ENCODE results near the gene BABAM1. TPM values are rescaled to one million over a fixed set of nuclear protein-coding genes. Genes with fewer than 3 reads are reported as not detected.

Gene BABAM1
- total RNA-seq, 1 donor from 2014 or later, result 135 TPM

DNA sequence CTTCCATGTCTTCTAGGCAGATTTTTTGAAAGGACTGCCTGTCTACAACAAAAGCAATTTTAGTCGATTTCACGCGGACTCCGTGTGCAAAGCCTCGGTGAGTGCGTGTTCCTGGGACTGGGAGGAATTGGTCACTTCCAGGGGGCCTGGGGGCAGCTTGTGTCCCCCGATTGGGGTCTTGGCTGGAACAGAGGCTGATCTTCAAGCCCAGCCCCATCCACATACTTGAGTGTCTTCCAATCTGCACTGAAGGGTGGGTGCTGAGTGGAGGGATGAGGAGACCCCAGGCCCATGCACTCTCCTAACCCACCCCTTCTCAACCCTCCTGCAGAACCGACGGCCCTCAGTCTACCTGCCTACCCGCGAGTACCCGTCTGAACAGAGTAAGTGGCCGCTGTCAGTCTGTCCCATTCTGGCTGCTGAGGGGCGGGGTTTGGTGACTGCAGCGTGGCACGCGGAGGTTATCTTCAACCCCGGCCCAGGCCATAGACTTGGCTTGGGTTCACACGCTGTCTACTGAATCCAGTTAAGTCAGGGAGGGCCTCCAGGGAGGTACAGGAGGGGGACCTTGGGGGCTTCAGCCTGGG is 46.9 kb downstream of the BABAM1 start:
- TF ChIP-seq, protein P1, sequence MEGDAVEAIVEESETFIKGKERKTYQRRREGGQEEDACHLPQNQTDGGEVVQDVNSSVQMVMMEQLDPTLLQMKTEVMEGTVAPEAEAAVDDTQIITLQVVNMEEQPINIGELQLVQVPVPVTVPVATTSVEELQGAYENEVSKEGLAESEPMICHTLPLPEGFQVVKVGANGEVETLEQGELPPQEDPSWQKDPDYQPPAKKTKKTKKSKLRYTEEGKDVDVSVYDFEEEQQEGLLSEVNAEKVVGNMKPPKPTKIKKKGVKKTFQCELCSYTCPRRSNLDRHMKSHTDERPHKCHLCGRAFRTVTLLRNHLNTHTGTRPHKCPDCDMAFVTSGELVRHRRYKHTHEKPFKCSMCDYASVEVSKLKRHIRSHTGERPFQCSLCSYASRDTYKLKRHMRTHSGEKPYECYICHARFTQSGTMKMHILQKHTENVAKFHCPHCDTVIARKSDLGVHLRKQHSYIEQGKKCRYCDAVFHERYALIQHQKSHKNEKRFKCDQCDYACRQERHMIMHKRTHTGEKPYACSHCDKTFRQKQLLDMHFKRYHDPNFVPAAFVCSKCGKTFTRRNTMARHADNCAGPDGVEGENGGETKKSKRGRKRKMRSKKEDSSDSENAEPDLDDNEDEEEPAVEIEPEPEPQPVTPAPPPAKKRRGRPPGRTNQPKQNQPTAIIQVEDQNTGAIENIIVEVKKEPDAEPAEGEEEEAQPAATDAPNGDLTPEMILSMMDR (IDR thresholded peaks at IDR 0.05), result no peak
- intact Hi-C loops (cut with micrococcal nuclease), result no loop called here
- H3K4me1 Mint-ChIP-seq, result peaks cover 20% of the 10 kb centered on the region
- no peak for ATAC-seq (ENCODE audit: low read depth)
- DNase-seq, result no peak
- H3K4me3 Mint-ChIP-seq, result no peak overlapping the region
- no peak overlapping the region for H3K27ac Mint-ChIP-seq
- POLR2A ChIA-PET, result no interaction called here
- no peaks in the 10 kb centered on the region for H3K27me3 Mint-ChIP-seq
- peaks cover 41% of the 10 kb centered on the region for H3K36me3 Mint-ChIP-seq (ENCODE audit: low read depth)
- CTCF ChIA-PET, result no interaction called here
- H3K9me3 Mint-ChIP-seq, result no peaks in the 10 kb centered on the region

DNA sequence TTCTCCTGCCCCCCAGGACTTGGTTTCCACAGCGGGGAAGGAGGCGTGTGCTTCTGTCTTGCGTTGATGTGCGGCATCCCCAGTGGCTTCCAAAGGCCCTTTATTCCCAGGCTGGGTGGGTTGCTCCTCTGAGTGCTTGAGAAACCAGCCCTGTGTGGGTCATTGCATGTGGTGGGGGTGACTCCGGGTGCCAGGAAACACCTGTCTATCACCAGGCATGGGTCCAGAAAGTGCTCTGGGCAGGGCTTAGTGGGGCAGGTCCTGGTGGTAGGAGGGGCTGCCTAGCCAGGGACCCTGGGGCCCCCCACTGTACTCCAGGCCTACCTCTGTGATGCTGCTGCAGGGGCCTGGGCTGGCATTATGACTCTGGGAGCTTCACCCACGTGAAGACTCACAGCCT is 51.7 kb downstream of the BABAM1 start:
- H3K36me3 Mint-ChIP-seq (ENCODE audit: low read depth), result peaks cover 54% of the 10 kb centered on the region
- DNase-seq (no peak), ATAC-seq (ENCODE audit: low read depth) (no peak)
- ChIA-PET POLR2A (interaction anchor here (0.5 kb wide), 1 partner anchor 62 kb away, joined by 3 read pairs; no protein-coding TSS in a partner anchor), CTCF (no interaction called here)
- intact Hi-C loops (cut with micrococcal nuclease), result no loop called here
- TF ChIP-seq, protein P1 (IDR thresholded peaks at IDR 0.05), result no peak
- peaks cover 4% of the 10 kb centered on the region for H3K4me1 Mint-ChIP-seq
- no peaks in the 10 kb centered on the region for H3K27me3 Mint-ChIP-seq
- H3K9me3 Mint-ChIP-seq, result no peaks in the 10 kb centered on the region
- no peak overlapping the region for H3K27ac Mint-ChIP-seq
- H3K4me3 Mint-ChIP-seq, result no peak overlapping the region

DNA sequence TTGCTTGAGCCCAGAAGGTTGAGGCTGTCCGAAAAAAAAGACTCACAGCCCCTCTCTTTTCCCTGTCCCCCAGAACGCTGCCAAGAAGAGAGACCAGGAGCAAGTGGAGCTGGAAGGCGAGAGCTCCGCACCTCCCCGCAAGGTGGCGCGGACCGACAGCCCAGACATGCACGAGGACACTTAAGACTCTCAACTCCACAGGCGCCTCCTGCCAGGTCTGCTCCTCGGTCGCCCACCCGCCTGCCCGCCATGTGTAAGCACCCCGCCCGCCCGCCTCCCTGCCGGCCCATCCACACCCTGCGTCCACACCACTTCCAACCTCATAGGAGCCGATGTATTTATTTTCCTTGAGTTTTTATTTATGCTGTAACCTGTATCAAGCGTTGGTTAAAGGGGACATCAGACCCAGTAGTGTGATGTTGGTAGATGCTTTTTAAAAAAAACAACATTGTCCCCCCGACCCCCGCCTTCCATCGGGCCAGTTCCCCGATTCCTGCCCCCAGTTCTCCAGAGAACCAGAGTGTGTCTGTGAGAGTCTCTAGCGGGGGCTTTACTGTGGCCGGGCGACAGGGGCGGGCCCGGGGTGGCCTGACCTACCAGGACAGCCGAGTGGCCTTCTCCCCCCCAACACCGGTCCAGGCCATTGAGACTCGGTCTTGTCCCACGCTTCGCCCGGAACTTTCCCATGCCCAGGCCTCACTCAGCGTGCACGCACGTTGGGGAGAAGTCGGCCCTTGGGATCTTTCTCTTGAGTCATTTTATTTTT is 52.4 kb downstream of the BABAM1 start:
- TF ChIP-seq, protein P1 (IDR thresholded peaks at IDR 0.05), result no peak
- H3K4me1 Mint-ChIP-seq, result peaks cover 4% of the 10 kb centered on the region
- H3K9me3 Mint-ChIP-seq, result no peaks in the 10 kb centered on the region
- intact Hi-C loops (cut with micrococcal nuclease), result no loop called here
- H3K4me3 Mint-ChIP-seq, result no peak overlapping the region
- ATAC-seq (ENCODE audit: low read depth) (no peak), DNase-seq (no peak)
- POLR2A ChIA-PET, result no interaction called here
- peaks cover 47% of the 10 kb centered on the region for H3K36me3 Mint-ChIP-seq (ENCODE audit: low read depth)
- no peaks in the 10 kb centered on the region for H3K27me3 Mint-ChIP-seq
- no peak overlapping the region for H3K27ac Mint-ChIP-seq
- CTCF ChIA-PET, result no interaction called here

DNA sequence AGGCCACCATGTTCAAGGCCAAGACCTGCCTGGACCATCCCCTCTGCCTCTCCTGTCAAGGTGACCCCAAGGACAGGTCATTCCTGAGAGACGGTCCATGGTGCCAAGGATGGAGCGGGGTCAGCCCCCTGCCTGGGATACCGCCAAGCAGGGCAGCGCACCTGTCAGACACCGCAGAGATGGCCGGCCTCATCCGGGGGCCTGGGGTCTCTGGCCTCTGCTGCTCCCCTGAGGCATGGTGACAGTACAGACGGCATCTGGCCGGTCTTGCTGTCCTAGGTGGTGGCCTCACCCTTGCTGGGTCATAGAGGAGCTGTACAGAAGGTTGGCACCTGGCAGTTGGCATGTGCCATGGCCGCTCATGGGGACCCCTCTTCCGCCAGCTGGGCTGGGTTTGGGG is 53.2 kb downstream of the BABAM1 start:
- intact Hi-C loops (cut with micrococcal nuclease), result no loop called here
- H3K4me3 Mint-ChIP-seq, result no peak overlapping the region
- no peak for DNase-seq
- TF ChIP-seq, protein P1 (IDR thresholded peaks at IDR 0.05), result no peak
- H3K4me1 Mint-ChIP-seq, result peaks cover 4% of the 10 kb centered on the region
- H3K27me3 Mint-ChIP-seq, result no peaks in the 10 kb centered on the region
- ChIA-PET POLR2A (interaction anchor here (1.5 kb wide), 1 partner anchor 11 kb away, joined by 7 read pairs; the partner anchor contains the start of gene DDA1), CTCF (no interaction called here)
- H3K9me3 Mint-ChIP-seq, result no peaks in the 10 kb centered on the region
- no peak for ATAC-seq (ENCODE audit: low read depth)
- H3K27ac Mint-ChIP-seq, result no peak overlapping the region
- peaks cover 43% of the 10 kb centered on the region for H3K36me3 Mint-ChIP-seq (ENCODE audit: low read depth)

DNA sequence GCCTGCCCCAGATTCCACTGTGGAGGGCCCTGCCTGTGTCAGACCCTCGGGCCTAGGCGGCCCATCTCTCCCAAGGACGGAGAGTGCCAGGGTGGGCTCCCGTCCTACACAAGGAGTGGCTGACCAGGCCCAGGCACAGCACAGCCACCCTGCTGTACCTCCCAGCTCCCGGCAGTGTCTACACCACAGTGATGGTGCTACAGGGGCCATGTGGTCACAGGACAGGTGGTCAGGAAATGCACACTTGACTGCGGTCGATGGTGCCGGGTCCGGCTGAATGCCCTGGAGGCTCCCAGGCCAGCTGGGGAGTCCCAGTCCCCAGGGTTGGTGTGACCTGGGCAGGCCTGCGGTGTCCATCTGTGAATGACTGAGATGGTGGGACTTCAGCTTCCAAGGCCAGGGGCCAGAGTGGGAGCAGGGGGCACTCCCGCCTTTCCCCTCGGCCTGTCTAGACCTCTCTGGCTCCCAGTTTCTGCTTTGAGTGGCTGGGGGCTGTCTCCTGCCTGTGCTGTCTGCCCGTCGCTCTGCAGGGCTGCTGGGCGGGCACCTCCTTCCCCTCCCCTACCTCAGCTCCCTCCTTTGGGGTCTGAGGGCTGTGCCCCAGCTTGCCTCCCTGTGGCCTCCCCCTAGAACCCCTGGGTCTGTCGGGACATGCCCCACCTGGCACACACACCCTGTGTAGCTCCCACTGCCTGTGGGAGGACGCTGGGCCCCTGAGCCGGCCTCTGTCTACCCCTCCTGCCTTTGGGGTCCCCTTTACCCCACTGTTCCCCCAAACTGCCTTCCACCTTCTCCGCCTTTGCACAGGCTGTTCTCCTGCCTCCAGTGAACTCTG is 54.6 kb downstream of the BABAM1 start:
- DNase-seq (no peak), ATAC-seq (ENCODE audit: low read depth) (no peak)
- H3K36me3 Mint-ChIP-seq (ENCODE audit: low read depth), result peaks cover 33% of the 10 kb centered on the region
- ChIA-PET POLR2A (interaction anchor here (1.1 to 1.5 kb wide), 2 partner anchors 12 to 13 kb away, joined by 3 to 7 read pairs; partner anchors contain the start of gene DDA1), CTCF (no interaction called here)
- H3K4me1 Mint-ChIP-seq, result peaks cover 4% of the 10 kb centered on the region
- no peaks in the 10 kb centered on the region for H3K9me3 Mint-ChIP-seq
- intact Hi-C loops (cut with micrococcal nuclease), result no loop called here
- TF ChIP-seq, protein P1 (IDR thresholded peaks at IDR 0.05), result no peak
- no peak overlapping the region for H3K27ac Mint-ChIP-seq
- H3K27me3 Mint-ChIP-seq, result no peaks in the 10 kb centered on the region
- no peak overlapping the region for H3K4me3 Mint-ChIP-seq

All from activated B cell treated with CpG ODN at 0.5 μM for 24 hours (primary cell).